A673 (cell line): Measurements from ENCODE around the gene CCDC9. TPM values are rescaled to one million over a fixed set of nuclear protein-coding genes. Genes with fewer than 3 reads are reported as not detected.
"Not testable (repeated sequence)": the region's sequence is repeated elsewhere in the genome, so short reads cannot be mapped to it uniquely, and the experiment has no call there.

Experiments
- BruUV-seq: library from RNA; stranded (reverse); fragments of 400-500 nt; replicated peaks from 2 replicates; lab custom pipeline; 2021; lab: Mats Ljungman, UMichigan
- CTCF ChIA-PET: fragments of 300-600 bp; sonication (Branson Sonifier 250); formaldehyde crosslinking; loops from one replicate; lab custom pipeline; 2022; ENCODE audit warnings: antibody characterized with exemption; lab: Charles Lee
- POLR2A ChIA-PET: fragments of 300-600 bp; sonication (Branson Sonifier 250); formaldehyde crosslinking; loops from one replicate; lab custom pipeline; 2022; ENCODE audit warnings: antibody characterized with exemption; ENCODE audit not compliant: low non-redundant PET; lab: Charles Lee
- DNase-seq: peaks from one replicate; pipeline ENCODE4 v3.0.0-alpha.2; 2015; ENCODE audit warnings: low spot score
- H3K27ac ChIP-seq: fragments of 200-600 bp; sonication (generic); 2 replicates; pipeline ENCODE4 v1.5.1; 2016; ENCODE audit warnings: mixed run types, low read depth, mild to moderate bottlenecking, mixed read lengths, antibody characterized with exemption, low read length; ENCODE audit not compliant: poor library complexity, severe bottlenecking
- H3K27me3 ChIP-seq: fragments of 200-600 bp; sonication (generic); replicated peaks from 2 replicates; pipeline ENCODE4 v1.6.1; 2017; ENCODE audit warnings: mixed run types, low read depth, mild to moderate bottlenecking, mixed read lengths, antibody characterized with exemption, low read length; ENCODE audit not compliant: insufficient read depth, poor library complexity
- H3K36me3 ChIP-seq: fragments of 200-600 bp; sonication (generic); 2 replicates; pipeline ENCODE4 v1.6.1; 2016; ENCODE audit warnings: mixed run types, mild to moderate bottlenecking, mixed read lengths, antibody characterized with exemption, low read length; ENCODE audit not compliant: insufficient read depth, poor library complexity, severe bottlenecking
- H3K4me1 ChIP-seq: fragments of 200-600 bp; sonication (generic); 2 replicates; pipeline ENCODE4 v1.6.1; 2017; ENCODE audit warnings: mixed run types, mild to moderate bottlenecking, mixed read lengths, antibody characterized with exemption, low read length; ENCODE audit not compliant: insufficient read depth, poor library complexity, severe bottlenecking
- H3K4me3 ChIP-seq: fragments of 200-600 bp; sonication (generic); 2 replicates; pipeline ENCODE4 v1.5.1; 2016; ENCODE audit warnings: low read depth, mixed run types, mild to moderate bottlenecking, mixed read lengths, low read length; ENCODE audit not compliant: poor library complexity, severe bottlenecking
- H3K9me3 ChIP-seq: fragments of 200-600 bp; sonication (generic); 2 replicates; pipeline ENCODE4 v1.6.1; 2016; ENCODE audit warnings: mixed run types, low read depth, mild to moderate bottlenecking, mixed read lengths, antibody characterized with exemption, low read length; ENCODE audit not compliant: poor library complexity, severe bottlenecking
- CTCF ChIP-seq: fragments of 300-800, 200-600 bp; sonication (generic); conservative IDR thresholded peaks from 2 replicates; pipeline ENCODE4 v1.5.1; 2017; ENCODE audit warnings: low read depth, mild to moderate bottlenecking, antibody characterized with exemption, low read length, moderate library complexity, mixed read lengths
- EZH2 ChIP-seq: fragments of 200-600 bp; sonication (generic); IDR thresholded peaks from 2 replicates; pipeline ENCODE4 v1.6.1; 2017; ENCODE audit warnings: borderline replicate concordance, low read depth, mild to moderate bottlenecking, mixed read lengths, antibody characterized with exemption, low read length; ENCODE audit not compliant: poor library complexity, severe bottlenecking
- intact Hi-C: fragments of 100-400 bp; cut with micrococcal nuclease; formaldehyde crosslinking; loops from one replicate; pipeline ENCODE4 v1.10.0; 2022; ENCODE audit not compliant: unreplicated experiment
- total RNA-seq: library from RNA; stranded (reverse); gene quantifications from 2 replicates; pipeline ENCODE4 v1.2.3, GENCODE V29; 2021

The CCDC9 gene
- total RNA-seq, 1 experiment from 2014 or later = 36.4 TPM

- POLR2A ChIA-PET = no interaction called here
- H3K9me3 ChIP-seq = no peaks in the 10 kb centered on the region
- TF ChIP-seq EZH2 (no peak), CTCF (peak; percentile 80)
- no TSS peak for BruUV-seq
- no peaks in the 10 kb centered on the region for H3K4me1 ChIP-seq
- DNase-seq = peak; percentile 87
- no peak overlapping the region for H3K4me3 ChIP-seq
- H3K36me3 ChIP-seq = no peaks in the 10 kb centered on the region
- H3K27me3 ChIP-seq = no peaks in the 10 kb centered on the region
- H3K27ac ChIP-seq = no peak overlapping the region
- CTCF ChIA-PET = interaction anchor here (0.6 to 2.1 kb wide), 4 partner anchors 52 to 439 kb away, joined by 3 to 16 read pairs (median 5); no protein-coding TSS in a partner anchor
- intact Hi-C loops = loop anchor here (1.0 to 5.0 kb wide), 3 partner anchors 95 to 411 kb away; no protein-coding TSS in a partner anchor
Measured at GRCh38 chr19:47296036-47296435, 39.7 kb downstream of the CCDC9 start.

GRCh38 chr19:47300867-47301266 lies 44.5 kb downstream of the CCDC9 start:
- H3K27ac ChIP-seq, H3K27me3 ChIP-seq, H3K9me3 ChIP-seq, H3K4me1 ChIP-seq, H3K36me3 ChIP-seq, intact Hi-C loops, BruUV-seq, H3K4me3 ChIP-seq, DNase-seq: not testable (repeated sequence)
- CTCF ChIA-PET = interaction anchor here (0.7 to 1.0 kb wide), 2 partner anchors 29 to 49 kb away, joined by 4 read pairs; partner anchors contain the start of gene DHX34
- POLR2A ChIA-PET = interaction anchor here (0.7 kb wide), 1 partner anchor 30 kb away, joined by 5 read pairs; no protein-coding TSS in a partner anchor

GRCh38 chr19:47302249-47302648 lies 45.9 kb downstream of the CCDC9 start:
- no peaks in the 10 kb centered on the region for H3K9me3 ChIP-seq
- H3K4me3 ChIP-seq = no peak overlapping the region
- H3K27me3 ChIP-seq = no peaks in the 10 kb centered on the region
- no peaks in the 10 kb centered on the region for H3K4me1 ChIP-seq
- H3K36me3 ChIP-seq = no peaks in the 10 kb centered on the region
- no TSS peak for BruUV-seq
- intact Hi-C loops = no loop called here
- H3K27ac ChIP-seq = no peak overlapping the region
- no peak for DNase-seq
- ChIA-PET CTCF (no interaction called here), POLR2A (no interaction called here)
- TF ChIP-seq EZH2 (no peak), CTCF (no peak)

GRCh38 chr19:47303966-47304365 lies 47.6 kb downstream of the CCDC9 start:
- BruUV-seq = no TSS peak
- Histone ChIP-seq H3K36me3 (no peaks in the 10 kb centered on the region), H3K27ac (no peak overlapping the region), H3K4me1 (no peaks in the 10 kb centered on the region), H3K27me3 (no peaks in the 10 kb centered on the region), H3K4me3 (no peak overlapping the region), H3K9me3 (no peaks in the 10 kb centered on the region)
- no peak for TF ChIP-seq CTCF
- no peak for TF ChIP-seq EZH2
- DNase-seq = no peak
- ChIA-PET POLR2A (no interaction called here), CTCF (no interaction called here)
- intact Hi-C loops = no loop called here
